Measurements from ENCODE around the gene STX1B.

GRCh38 chr16:30966033-30966619 lies 44.3 kb downstream of the STX1B start:
- TF ChIP-seq MAX (CRISPR knock-in tag; IDR thresholded peaks at IDR 0.05) (no peak), USF2 (CRISPR knock-in tag; IDR thresholded peaks at IDR 0.05) (no peak), SP1 (CRISPR knock-in tag; conservative IDR thresholded peaks at IDR 0.05) (no peak), ETV6 (CRISPR knock-in tag; IDR thresholded peaks at IDR 0.05) (no peak)
- TF ChIP-seq, protein P1, sequence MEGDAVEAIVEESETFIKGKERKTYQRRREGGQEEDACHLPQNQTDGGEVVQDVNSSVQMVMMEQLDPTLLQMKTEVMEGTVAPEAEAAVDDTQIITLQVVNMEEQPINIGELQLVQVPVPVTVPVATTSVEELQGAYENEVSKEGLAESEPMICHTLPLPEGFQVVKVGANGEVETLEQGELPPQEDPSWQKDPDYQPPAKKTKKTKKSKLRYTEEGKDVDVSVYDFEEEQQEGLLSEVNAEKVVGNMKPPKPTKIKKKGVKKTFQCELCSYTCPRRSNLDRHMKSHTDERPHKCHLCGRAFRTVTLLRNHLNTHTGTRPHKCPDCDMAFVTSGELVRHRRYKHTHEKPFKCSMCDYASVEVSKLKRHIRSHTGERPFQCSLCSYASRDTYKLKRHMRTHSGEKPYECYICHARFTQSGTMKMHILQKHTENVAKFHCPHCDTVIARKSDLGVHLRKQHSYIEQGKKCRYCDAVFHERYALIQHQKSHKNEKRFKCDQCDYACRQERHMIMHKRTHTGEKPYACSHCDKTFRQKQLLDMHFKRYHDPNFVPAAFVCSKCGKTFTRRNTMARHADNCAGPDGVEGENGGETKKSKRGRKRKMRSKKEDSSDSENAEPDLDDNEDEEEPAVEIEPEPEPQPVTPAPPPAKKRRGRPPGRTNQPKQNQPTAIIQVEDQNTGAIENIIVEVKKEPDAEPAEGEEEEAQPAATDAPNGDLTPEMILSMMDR (IDR thresholded peaks at IDR 0.05): no peak

All from WTC11 (cell line).